NCI-H128 (cell line): Measurements from ENCODE around the gene HYAL1.
"Not testable (repeated sequence)": the region's sequence is repeated elsewhere in the genome, so short reads cannot be mapped to it uniquely, and the experiment has no call there.

Experiments used
- DNase-seq: peaks from one replicate; lab custom pipeline; 2025; ENCODE audit not compliant: unreplicated experiment; lab: John Stamatoyannopoulos, UW

The HYAL1 gene

DNA sequence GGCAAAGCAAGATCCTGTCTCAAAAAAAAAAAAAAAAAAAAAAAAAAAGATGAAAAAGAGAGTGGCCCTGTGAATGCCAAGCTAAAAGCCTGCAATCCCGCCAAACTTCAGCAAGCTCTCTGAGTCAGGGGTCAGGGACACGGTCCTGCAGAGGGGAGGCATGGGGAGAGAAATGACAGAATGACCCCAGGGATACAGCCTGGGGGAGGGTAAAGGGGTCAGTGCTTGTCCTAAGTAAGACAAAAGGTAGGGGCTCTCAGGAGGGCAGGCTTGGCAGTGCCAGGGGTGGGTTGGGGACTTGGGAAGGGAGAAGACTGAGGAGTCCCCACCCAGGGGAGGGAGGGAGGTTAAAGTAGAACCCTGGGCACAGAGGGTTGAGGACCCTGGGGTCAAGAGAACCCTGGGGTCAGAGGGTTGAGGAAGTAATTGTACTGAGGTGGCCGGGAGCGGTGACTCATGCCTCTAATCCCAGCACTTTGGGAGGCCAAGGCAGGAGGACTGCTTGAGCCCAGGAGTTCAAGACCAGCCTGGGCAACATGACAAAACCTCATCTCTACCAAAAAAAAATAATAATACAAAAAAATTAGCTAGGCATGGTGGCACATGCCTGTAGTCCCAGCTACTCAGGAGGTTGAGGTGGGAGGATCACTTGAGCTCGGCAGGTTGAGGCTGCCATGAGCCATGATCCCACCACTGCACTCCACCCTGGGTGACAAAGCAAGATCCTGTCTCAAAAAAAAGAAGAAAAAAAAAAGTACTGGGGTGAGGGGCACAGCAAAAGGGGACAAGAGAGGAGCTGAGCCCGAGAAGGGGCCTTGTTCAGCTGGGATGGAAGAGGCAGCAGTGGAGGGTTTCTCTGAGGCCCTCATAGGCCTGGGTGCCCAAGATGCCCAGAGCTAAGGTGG lies 39.6 kb downstream of the HYAL1 start:
- no peak for DNase-seq

DNA sequence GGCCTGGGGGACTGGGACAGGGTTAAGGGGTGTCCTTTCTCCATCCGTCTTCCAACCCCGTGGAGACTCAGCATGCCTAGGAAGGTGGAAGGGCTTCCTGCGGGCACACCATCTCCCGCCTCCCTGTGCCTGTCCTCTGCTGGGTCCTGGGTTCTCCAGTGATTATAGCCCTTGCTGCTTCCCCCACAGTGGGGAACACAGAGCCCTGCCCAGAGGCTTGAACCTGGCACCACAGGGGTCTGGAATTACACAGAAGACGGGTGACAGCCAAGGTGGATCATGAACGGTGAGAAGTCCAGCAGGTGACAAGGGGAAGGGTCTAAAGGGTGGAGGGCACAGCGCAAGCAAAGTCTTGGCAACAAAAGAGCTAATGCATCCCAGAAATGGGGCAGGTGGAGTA lies 40.6 kb downstream of the HYAL1 start:
- no peak for DNase-seq

DNA sequence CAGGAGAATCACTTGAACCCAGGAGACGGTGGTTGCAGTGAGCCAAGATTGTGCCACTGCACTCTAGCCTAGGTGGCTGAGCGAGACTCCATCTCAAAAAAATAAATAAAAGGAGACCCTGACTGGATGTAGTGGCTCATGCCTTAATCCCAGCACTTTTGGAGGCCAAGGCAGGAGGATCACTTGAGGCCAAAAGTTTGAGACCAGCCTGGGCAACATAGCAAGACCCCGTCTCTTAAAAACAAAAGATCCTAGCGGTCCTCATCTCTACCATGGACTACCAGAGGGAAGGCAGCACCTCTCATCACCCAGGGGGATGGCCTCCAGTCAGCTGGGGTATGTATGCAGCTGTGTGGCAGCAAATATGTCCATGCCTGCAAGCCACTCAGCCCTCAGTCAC lies 41.2 kb downstream of the HYAL1 start:
- not testable (repeated sequence) for DNase-seq

DNA sequence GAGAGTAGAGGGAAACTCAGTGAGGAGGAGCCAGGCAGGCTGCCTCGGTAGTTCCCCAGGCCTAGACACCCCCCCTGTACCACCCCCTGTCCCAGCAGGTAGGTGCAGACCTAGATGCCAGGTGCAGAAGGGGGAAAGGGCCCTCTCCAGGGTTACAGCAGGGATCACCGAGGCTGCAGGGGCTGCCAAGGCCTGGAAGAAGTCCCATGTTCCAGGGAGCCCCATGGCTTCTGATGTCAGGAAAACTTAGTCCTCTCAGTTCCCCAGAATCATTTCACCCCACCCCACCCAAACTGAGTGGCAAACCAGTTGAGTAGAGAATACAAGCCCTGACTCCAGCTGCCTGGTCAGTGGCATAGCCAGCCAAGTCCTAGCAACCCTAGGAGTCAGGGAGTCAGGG lies 41.9 kb downstream of the HYAL1 start:
- DNase-seq: no peak

DNA sequence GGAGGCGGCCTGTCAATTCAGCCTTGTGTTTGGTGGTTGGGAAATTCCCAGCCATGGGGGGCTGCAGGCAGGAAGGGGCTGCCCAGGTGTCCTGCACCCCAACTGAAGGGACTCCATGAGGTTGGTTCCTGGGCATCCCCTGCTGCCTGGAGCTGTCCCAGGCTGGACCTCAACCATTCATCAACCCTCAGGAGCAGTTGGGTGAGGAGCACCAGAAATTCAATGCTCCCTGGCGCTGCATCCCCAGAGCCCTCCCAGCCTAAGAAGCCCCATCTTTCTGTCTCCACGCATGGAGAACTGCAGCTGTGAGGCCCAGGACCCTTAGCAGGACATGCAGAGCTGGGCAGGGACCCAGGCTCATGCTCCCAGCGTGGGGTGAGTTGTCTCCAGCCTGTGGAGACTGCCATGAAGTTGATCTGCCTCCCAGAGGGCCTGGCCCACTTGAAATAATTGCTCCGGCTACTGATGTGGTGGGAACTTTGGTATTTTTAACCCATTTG lies 42.4 kb downstream of the HYAL1 start:
- no peak for DNase-seq

DNA sequence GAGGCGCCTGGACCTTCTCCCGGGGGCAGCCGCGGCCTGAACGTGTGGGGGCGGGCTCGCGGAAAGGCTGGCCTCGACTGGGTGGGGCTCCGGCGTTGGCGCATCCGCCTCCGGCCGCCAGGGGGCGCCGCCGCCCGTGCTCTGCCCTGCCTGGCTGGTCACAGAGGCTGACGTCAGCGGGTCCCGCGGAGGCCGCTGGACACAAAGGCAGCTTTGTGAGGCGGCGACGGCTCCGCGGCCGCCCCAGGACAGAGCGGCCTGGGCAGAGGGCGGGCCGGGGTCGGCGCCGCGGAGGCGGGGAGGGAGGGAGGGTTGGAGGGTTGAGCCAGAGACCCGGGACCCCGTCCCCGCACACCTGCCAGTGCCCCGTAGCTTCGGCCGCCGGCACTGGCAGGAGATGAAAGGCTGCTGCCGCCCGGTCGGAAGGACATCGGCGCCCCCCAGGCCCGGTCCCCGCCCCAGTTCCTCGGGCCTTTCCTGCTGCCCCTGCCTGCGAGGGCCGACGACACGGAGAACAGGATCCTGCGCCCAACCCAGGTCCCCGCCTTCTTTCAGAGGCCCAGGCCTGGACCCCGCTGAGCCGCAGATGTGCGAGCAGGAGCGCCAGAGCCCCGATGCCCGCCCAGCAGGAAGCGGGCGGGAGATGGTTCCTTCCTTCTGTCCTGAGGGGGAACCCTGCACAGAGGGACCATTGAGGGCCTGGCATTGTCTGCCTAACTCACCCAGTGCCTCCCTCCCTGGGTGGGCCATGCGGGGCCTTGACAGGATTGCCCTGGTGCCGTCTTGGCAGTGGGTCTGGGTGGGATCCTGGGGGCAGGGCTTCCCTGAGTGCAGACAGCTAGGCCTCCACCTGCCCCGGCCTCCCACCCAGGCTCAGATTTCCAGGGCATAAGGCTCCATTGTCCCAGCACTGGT lies 43.1 kb downstream of the HYAL1 start:
- no peak for DNase-seq

DNA sequence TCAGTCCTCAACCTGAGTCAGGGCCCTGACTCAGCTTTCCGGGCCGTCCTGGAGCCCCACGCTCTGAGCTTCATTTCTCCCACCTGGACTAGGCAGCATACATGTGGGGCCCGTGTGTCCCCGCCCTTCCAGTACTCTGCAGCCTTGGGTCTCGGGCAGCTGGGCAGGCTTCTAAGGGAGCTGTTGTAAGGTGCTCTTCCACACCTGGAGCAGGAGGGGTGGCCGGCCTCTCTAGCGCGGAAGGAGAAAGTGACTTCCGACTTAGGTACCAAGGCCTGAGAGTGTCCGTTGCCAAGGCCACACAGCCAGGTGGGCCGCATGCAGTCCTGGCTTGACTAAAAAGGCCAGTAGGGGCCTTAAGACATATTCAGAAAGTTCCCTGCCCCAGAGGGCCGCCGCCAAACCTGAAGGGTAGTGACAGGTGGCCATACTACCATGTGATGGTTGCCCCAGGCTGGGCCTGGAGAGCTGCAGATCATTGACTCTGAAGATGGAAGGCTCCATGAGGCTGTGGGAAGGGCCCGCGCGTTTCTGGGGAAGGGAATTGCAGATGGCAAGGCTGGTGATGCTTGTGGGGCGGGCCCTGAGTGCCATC lies 43.8 kb downstream of the HYAL1 start:
- no peak for DNase-seq

DNA sequence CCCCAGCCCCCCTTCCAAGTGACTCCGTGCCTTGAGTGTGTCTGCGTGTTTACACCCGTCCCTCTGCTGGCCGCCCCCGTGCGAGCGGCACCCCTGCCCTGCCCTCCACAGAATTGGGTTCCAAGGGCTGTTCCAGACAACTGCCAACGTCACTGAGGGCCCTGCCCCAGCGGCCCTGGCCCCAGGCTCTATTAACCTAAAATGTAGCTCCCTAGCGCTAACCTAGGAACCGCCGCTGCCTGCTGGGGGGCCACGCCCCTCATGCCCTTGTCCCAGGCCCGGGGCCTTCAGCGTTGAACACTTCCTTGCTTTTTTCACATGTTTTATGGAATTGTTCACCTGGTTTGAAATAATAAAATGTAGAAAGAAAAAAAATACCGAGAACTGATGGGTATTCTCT lies 44.4 kb downstream of the HYAL1 start:
- DNase-seq: no peak

DNA sequence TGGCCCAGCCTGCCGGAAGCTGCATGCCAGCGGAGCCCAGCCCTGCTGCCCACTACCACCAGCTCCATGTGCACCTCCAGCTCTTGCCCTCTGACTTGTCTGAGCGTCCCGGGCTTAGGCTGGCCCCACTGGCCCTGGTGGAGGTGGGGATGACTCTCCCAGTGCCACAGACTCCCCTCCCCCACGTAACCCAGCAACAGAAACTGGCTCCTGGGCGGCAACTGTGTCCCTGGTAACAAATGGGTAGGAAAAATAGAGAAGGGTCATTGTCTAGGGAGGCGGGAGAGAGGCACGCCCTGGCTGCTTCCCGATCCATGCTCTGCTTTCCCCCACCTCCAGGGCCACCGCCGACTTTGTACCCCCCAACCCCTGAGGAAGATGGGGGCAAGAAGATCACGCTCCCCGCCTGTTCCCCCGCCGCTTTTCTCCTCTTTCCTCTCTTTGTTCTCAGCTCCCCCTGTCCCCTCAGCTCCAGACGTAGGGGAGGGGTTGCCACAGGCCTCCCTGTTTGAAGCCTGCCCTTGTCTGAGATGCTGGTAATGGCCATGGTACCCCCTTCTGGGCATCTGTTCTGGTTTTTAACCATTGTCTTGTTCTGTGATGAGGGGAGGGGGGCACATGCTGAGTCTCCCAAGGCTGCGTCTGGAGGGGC lies 45.2 kb downstream of the HYAL1 start:
- no peak for DNase-seq

DNA sequence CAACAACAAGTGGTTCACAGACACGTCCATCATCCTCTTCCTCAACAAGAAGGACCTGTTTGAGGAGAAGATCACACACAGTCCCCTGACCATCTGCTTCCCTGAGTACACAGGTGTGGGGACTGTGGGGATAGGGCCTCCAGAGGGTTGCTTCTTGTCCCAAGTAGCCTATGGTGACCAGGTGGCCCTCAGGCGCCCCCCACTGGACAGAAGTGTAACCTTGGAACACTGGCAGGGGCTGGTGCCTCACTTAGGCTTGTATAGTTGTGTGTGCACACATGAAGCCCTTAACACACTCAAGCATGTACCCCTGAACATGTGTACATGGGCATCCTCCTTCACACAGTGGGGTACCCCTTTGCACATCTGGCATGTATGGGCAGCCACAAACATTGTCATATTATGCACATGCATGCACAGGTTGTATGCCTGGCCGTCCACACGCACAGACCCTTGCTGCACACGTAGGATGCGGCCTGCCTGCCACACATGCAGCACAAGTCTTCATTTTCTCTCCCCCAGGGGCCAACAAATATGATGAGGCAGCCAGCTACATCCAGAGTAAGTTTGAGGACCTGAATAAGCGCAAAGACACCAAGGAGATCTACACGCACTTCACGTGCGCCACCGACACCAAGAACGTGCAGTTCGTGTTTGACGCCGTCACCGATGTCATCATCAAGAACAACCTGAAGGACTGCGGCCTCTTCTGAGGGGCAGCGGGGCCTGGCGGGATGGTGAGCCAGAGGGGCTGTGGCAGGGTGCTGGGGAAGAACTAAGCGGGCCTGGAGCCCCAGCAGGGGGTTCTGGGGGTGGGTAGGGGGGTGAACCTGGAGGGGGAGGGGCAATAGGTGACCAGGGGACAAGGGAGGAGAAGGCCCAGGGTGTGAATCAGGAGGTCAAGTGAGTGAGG lies 46.1 kb downstream of the HYAL1 start:
- no peak for DNase-seq

DNA sequence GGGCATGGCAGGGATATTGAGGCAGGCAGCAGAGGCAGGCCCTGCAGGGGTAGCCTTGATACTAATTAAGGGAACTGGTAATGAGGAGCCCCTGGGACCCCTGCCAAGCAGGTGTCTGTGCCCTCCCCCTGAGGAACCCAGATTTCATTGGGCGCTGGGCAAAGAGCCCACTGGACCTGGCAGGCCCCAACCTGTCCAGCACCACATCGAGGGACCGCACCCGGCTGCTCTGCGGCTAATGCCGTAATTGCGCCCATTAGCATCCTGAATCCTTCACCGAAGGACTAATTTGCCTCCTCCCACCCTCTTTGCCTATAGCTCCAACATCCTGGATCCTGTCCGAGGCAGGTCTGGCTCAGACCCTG lies 48.1 kb downstream of the HYAL1 start:
- no peak for DNase-seq

DNA sequence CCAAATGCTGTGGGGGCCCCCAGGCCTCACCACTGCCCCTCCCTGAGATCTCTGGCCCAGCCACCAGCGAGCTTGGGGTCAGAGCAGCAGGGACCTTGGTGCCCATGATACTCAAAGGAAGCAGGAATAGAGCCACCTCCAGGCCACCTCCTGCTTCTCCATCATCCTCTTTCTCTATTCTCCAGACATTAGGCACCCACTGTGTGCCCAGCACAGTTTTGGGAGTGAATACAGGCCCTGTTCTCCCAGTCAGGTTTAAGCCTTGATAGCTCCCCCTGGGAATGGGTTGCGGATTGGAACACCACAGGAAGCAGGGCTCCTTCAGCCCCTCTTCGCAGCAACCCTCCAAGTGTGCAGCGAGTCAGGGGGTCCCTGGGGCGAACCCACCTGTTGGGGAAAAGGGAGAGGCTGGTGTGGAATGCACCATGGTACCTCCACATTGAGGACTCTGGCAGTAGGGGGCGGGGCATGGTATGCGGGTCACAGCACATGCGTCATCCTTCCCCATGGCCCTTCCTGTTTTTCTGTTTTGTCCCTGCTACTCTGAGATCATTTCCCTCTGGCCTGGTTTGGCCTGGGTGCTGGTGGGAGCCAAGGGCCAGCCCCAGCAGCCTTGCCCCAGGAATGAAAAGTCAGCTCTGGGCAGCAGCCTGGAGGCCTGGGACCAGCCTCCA lies 48.7 kb downstream of the HYAL1 start:
- DNase-seq: no peak

DNA sequence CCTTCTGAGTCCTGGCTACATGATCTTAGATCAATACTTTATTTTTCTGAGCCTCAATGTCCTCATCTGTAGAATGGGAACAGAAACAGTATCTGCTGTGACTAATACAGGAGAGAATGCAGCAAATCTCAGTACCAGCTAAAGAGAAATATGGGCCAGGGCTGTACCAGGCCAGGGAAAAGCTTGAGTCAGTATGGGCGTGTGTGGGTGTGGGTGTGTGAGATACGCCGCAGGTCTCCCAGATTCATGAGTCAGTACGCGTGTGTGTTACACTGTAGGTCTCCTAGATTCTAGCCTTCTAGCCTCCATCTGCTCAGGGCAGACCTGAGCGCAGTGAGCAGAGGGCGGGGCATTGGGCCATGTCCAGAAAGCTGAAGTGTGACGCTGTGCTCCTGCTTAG lies 52.2 kb downstream of the HYAL1 start:
- DNase-seq: no peak

DNA sequence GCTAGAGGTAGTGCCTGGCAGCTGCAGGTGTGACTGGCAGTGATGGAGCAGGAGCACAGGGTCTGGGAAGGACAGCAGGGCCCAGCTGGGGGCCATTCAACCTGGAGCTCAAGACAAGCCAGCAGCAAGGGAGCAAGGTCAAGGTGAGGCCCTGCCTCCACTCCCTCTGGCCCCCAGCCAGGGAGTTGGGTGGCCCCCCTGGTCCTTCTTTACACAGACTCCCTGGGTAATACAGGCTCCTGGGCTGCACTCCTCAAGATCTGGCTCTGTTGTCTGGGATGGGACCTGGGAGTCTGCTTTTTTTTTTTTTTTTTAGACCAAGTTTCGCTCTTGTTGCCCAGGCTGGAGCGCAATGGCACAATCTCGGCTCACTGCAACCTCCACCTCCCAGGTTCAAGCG lies 52.9 kb downstream of the HYAL1 start:
- DNase-seq: no peak
